Adrenal gland (tissue), 12 donors: ENCODE data around the gene PELI2. TPM values are rescaled to one million over a fixed set of nuclear protein-coding genes. Genes with fewer than 3 reads are reported as not detected.

Experiments
- DNase-seq, 7 donors: peaks; one replicate each; pipeline ENCODE4 v3.0.0-alpha.2; 2019 to 2020
- H3K27ac ChIP-seq, 5 donors: fragments of 200-600 bp; sonication (generic) in 4 of 5; 1 replicate in 3 of 5; 2 replicates in 2 of 5; pipeline versions ENCODE4 v1.5.1 to v1.8.0; 2016 to 2020; ENCODE audit warnings: mild to moderate bottlenecking in 1 of 5
- H3K27me3 ChIP-seq: fragments of 200-600 bp; 2 replicates; pipeline ENCODE4 v1.8.0; 2021
- H3K36me3 ChIP-seq, 2 donors: fragments of 200-600 bp; replicated peaks in 1 of 2; 1 replicate in 1 of 2; 2 replicates in 1 of 2; pipeline versions ENCODE4 v1.5.1 to v1.8.0; 2018 to 2022
- H3K4me1 ChIP-seq, 2 donors: fragments of 200-600 bp; replicated peaks in 1 of 2; 1 replicate in 1 of 2; 2 replicates in 1 of 2; pipeline versions ENCODE4 v1.5.1 to v1.8.0; 2018 to 2021
- H3K4me3 ChIP-seq, 4 donors: fragments of 200-600 bp; sonication (generic) in 3 of 4; one replicate each; pipeline ENCODE4 v1.5.1; 2016 to 2018
- H3K9me3 ChIP-seq, 3 donors: fragments of 200-600 bp; sonication (generic) in 1 of 3; replicated peaks in 1 of 3; 1 replicate in 2 of 3; 2 replicates in 1 of 3; pipeline versions ENCODE4 v1.5.1 to v1.8.0; 2016 to 2021
- POLR2A ChIP-seq, 2 donors: fragments of 450-650 bp; IDR thresholded peaks; one replicate each; pipeline ENCODE4 v1.6.1; 2017; ENCODE audit warnings: antibody characterized with exemption in 2 of 2, mild to moderate bottlenecking in 2 of 2, moderate library complexity in 1 of 2
- WGBS, 4 donors: extraction: QIAGEN DNeasy Blood & Tissue Kit in 2 of 4; methylation state at CpG; one replicate each; pipeline versions ENCODE4 v1.1.5 to v1.1.7; 2013 to 2017; 5-methylcytosine and 5-hydroxymethylcytosine counted together
- intact Hi-C, 2 donors: fragments of 100-400 bp; cut with DNase I; formaldehyde crosslinking; loops; one replicate each; pipeline versions ENCODE4 v1.14.1 to v1.15.0; 2022 to 2023
- polyA plus RNA-seq, 3 donors: library from polyadenylated mRNA; stranded (reverse); fragments of 200-250 nt in 2 of 3; fragments of 350-450 nt in 1 of 3; fragmentation: Illumina TruSeq in 1 of 3; extraction: RNeasy Lipid Tissue Mini Kit (QIAGEN cat#74804) in 1 of 3; gene quantifications; one replicate each; pipeline ENCODE4 v1.2.3, GENCODE V29; 2013 to 2014
- total RNA-seq, 9 donors: library from RNA; depleted of rRNA in 4 of 9; stranded (reverse); fragments of >200 nt in 4 of 9; fragments of 120-200 nt in 1 of 9; fragmentation: NEBNext Ultra II Directional in 1 of 9; extraction: Animal tissue kit (Norgen Biotek cat#: 25700) in 1 of 9; gene quantifications; one replicate each; pipeline versions ENCODE4 v1.1.0 to v1.2.4, GENCODE V29; 2013 to 2023
- TF ChIP-seq, protein P1 (sequence below), 6 experiments: fragments of 450-650 bp in 4 of 6; fragments of 200-600 bp in 2 of 6; sonication (generic) in 1 of 6; IDR thresholded peaks; 1 replicate in 5 of 6; 2 replicates in 1 of 6; pipeline versions ENCODE4 v1.5.1 to v1.8.0; 2016 to 2021; ENCODE audit warnings: antibody characterized with exemption in 6 of 6, mild to moderate bottlenecking in 2 of 6, moderate library complexity in 1 of 6
- donor health status: healthy with polysubstance abuse.
- donor health status: Bipolar disorder and iron deficiency.
- donor health status: DM: yes; HTN: yes; CAD: no.
- donor health status: DM: no; HTN: no; CAD: no.
- donor health status: DM: no; HTN: no; CAD: no.
- donor health status: DM: yes; HTN: yes; CAD: no.

PELI2 gene
- total and polyA plus RNA-seq, 12 donors, result 1.4 to 14.1 (median 5.9) TPM

- Histone ChIP-seq H3K27ac (no peak overlapping the region), H3K36me3 (no peaks in the 10 kb centered on the region), H3K9me3 (no peaks in the 10 kb centered on the region), H3K27me3 (no peaks in the 10 kb centered on the region), H3K4me3 (no peak overlapping the region), H3K4me1 (no peaks in the 10 kb centered on the region)
- 54 to 78% (median 69%) methylated on average over 2 of the region's 2 CpGs for WGBS, 4 donors
- TF ChIP-seq, protein P1, sequence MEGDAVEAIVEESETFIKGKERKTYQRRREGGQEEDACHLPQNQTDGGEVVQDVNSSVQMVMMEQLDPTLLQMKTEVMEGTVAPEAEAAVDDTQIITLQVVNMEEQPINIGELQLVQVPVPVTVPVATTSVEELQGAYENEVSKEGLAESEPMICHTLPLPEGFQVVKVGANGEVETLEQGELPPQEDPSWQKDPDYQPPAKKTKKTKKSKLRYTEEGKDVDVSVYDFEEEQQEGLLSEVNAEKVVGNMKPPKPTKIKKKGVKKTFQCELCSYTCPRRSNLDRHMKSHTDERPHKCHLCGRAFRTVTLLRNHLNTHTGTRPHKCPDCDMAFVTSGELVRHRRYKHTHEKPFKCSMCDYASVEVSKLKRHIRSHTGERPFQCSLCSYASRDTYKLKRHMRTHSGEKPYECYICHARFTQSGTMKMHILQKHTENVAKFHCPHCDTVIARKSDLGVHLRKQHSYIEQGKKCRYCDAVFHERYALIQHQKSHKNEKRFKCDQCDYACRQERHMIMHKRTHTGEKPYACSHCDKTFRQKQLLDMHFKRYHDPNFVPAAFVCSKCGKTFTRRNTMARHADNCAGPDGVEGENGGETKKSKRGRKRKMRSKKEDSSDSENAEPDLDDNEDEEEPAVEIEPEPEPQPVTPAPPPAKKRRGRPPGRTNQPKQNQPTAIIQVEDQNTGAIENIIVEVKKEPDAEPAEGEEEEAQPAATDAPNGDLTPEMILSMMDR (IDR thresholded peaks at IDR 0.05), result no peak
- TF ChIP-seq POLR2A (IDR thresholded peaks at IDR 0.05), result no peak
- intact Hi-C loops, result no loop called here
- DNase-seq, result no peak
These were observed 35.3 kb upstream of the PELI2 start for GRCh38 chr14:56082880-56083279.

- no peak for DNase-seq
- TF ChIP-seq, protein P1 (IDR thresholded peaks at IDR 0.05), result no peak
- TF ChIP-seq POLR2A (IDR thresholded peaks at IDR 0.05), result no peak
- H3K4me3 ChIP-seq, result no peak overlapping the region
- H3K4me1 ChIP-seq, result no peaks in the 10 kb centered on the region
- no peaks in the 10 kb centered on the region for H3K27me3 ChIP-seq
- H3K27ac ChIP-seq, result no peak overlapping the region
- H3K36me3 ChIP-seq, result no peaks in the 10 kb centered on the region
- WGBS, 4 donors, result 70 to 82% (median 78%) methylated on average over 4 of the region's 4 CpGs
- intact Hi-C loops, result no loop called here
- H3K9me3 ChIP-seq, result no peaks in the 10 kb centered on the region
These were observed 32.7 kb upstream of the PELI2 start for GRCh38 chr14:56085471-56085870.

DNA sequence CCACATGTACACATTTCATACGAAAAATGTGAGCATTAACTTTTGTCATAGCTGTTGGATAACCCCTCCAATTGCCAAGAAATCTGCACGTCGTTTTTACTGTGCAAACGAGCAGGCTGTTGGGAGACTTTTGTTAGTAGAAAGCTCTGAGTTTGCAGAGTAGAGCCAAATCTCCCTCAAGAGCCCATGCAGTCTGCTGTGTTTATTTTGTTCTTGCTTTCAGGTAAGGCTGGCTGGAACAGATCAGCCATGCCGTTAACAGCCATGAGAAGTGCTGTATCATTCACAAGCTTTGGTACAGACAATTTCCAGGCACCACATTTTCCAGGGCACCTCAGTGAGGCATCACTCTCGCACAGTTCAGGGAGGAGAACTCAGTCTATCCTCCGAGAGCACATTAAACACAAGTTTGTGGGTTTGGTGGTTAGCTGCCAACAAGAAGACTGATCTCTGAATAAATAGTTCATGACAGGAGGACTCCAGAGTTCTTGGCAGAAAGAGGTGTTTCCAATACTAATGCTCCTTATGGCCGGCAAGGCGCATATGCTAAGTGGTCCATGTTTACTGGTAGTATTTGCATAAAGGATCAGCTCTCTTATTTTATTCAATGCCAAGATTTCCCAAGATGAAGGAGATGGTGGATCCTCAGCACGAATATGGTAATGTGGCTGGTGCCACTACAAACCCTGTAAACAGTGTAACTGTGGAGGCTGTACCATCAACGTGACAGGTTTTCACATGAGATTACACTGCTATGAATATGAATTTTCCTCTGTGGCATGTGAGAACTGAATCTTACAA is 30.3 kb upstream of the PELI2 start:
- intact Hi-C loops, result no loop called here
- DNase-seq, result no peak
- whole genome bisulfite sequencing, 4 donors, result 66 to 72% (median 69%) methylated on average over 11 of the region's 11 CpGs

DNA sequence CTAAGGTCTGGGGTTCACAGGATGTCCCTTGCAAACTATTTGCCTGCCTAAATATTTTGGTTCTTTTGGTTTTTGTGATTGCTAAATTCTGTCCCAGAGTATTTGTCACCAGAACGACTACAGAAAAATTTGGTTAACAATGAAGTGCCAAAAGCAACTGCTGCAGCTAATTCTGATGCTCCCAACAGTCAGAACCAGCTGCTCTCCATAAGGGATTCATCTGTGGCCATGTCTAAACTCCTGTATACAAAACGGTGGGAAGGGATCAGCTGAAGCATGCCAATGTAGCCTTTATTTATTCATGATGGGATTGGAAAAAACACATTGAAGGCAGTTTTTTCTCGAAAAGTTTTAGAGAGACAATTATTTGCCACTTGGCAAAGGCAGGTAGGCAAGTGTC is 29.3 kb upstream of the PELI2 start:
- intact Hi-C loops, result no loop called here
- 49 to 62% (median 61%) methylated on average over 3 of the region's 3 CpGs for WGBS, 4 donors

More for the DNA sequence above, 30.3 kb upstream of the PELI2 start:
- TF ChIP-seq POLR2A (IDR thresholded peaks at IDR 0.05), result no peak
- TF ChIP-seq, protein P1 (IDR thresholded peaks at IDR 0.05), result no peak
- Histone ChIP-seq H3K9me3 (no peaks in the 10 kb centered on the region), H3K27ac (no peak overlapping the region), H3K4me1 (no peaks in the 10 kb centered on the region), H3K27me3 (no peaks in the 10 kb centered on the region), H3K4me3 (no peak overlapping the region), H3K36me3 (no peaks in the 10 kb centered on the region)

More for the DNA sequence above, 29.3 kb upstream of the PELI2 start:
- TF ChIP-seq POLR2A (IDR thresholded peaks at IDR 0.05), result no peak
- TF ChIP-seq, protein P1 (IDR thresholded peaks at IDR 0.05), result no peak
- DNase-seq, result no peak
- Histone ChIP-seq H3K36me3 (no peaks in the 10 kb centered on the region), H3K27me3 (no peaks in the 10 kb centered on the region), H3K27ac (no peak overlapping the region), H3K4me1 (no peaks in the 10 kb centered on the region), H3K9me3 (no peaks in the 10 kb centered on the region), H3K4me3 (no peak overlapping the region)
